Prostate gland (tissue), 2 donors: ENCODE results near the gene AKAP9. TPM values are rescaled to one million over a fixed set of nuclear protein-coding genes. Genes with fewer than 3 reads are reported as not detected.

Experiments used
- DNase-seq: peaks from one replicate; pipeline ENCODE4 v3.0.0-alpha.2; 2019; ENCODE audit warnings: low spot score
- H3K27ac ChIP-seq, 2 donors: fragments of 200-600 bp; sonication (generic); 2 replicates each; pipeline ENCODE4 v1.5.1; 2017 to 2019
- H3K27me3 ChIP-seq: fragments of 200-600 bp; sonication (generic); replicated peaks from 2 replicates; pipeline ENCODE4 v1.5.1; 2019; ENCODE audit not compliant: insufficient read depth
- H3K36me3 ChIP-seq, 2 donors: fragments of 200-600 bp; sonication (generic); 1 replicate in 1 of 2; 2 replicates in 1 of 2; pipeline versions ENCODE4 v1.5.1 to v1.8.1; 2017 to 2019
- H3K4me1 ChIP-seq: fragments of 200-600 bp; sonication (generic); replicated peaks from 2 replicates; pipeline ENCODE4 v1.5.1; 2019
- H3K4me3 ChIP-seq, 2 donors: fragments of 200-600 bp; sonication (generic); 2 replicates each; pipeline ENCODE4 v1.5.1; 2017 to 2019
- H3K9me3 ChIP-seq: fragments of 200-600 bp; sonication (generic); 2 replicates; pipeline ENCODE4 v1.5.1; 2017
- POLR2A ChIP-seq: fragments of 450-650 bp; IDR thresholded peaks from one replicate; pipeline ENCODE4 v1.6.1; 2016; ENCODE audit warnings: antibody characterized with exemption, mild to moderate bottlenecking
- POLR2AphosphoS5 ChIP-seq: sonication (generic); formaldehyde crosslinking; IDR thresholded peaks from one replicate; pipeline ENCODE4 v1.6.1; 2017; ENCODE audit warnings: antibody characterized with exemption
- WGBS: methylation state at CpG from one replicate; pipeline ENCODE4 v1.1.5; 2018; 5-methylcytosine and 5-hydroxymethylcytosine counted together
- intact Hi-C: fragments of 100-400 bp; cut with DNase I; formaldehyde crosslinking; loops from one replicate; pipeline ENCODE4 v1.14.2; 2022
- total RNA-seq, 2 donors: library from RNA; depleted of rRNA; stranded (reverse); fragments of >200 nt; gene quantifications; one replicate each; pipeline ENCODE4 v1.1.0, GENCODE V29; 2016
- TF ChIP-seq, protein P1 (sequence below), 4 experiments: fragments of 200-600 bp in 2 of 4; fragments of 450-650 bp in 2 of 4; sonication (generic) in 2 of 4; IDR thresholded peaks; 1 replicate in 3 of 4; 2 replicates in 1 of 4; pipeline ENCODE4 v1.5.1; 2016 to 2019; ENCODE audit warnings: antibody characterized with exemption in 4 of 4, mild to moderate bottlenecking in 2 of 4, moderate library complexity in 2 of 4

Gene AKAP9
- total RNA-seq, 2 donors from 2014 or later, result 61.8 to 80.1 TPM

GRCh38 chr7:92158660-92159575 lies 218.3 kb downstream of the AKAP9 start:
- no peaks in the 10 kb centered on the region for H3K9me3 ChIP-seq
- no peak for DNase-seq
- no peaks in the 10 kb centered on the region for H3K27me3 ChIP-seq
- WGBS, result 91% methylated on average over 3 of the region's 3 CpGs
- TF ChIP-seq POLR2AphosphoS5, result no peak
- TF ChIP-seq POLR2A, result no peak
- TF ChIP-seq, protein P1, sequence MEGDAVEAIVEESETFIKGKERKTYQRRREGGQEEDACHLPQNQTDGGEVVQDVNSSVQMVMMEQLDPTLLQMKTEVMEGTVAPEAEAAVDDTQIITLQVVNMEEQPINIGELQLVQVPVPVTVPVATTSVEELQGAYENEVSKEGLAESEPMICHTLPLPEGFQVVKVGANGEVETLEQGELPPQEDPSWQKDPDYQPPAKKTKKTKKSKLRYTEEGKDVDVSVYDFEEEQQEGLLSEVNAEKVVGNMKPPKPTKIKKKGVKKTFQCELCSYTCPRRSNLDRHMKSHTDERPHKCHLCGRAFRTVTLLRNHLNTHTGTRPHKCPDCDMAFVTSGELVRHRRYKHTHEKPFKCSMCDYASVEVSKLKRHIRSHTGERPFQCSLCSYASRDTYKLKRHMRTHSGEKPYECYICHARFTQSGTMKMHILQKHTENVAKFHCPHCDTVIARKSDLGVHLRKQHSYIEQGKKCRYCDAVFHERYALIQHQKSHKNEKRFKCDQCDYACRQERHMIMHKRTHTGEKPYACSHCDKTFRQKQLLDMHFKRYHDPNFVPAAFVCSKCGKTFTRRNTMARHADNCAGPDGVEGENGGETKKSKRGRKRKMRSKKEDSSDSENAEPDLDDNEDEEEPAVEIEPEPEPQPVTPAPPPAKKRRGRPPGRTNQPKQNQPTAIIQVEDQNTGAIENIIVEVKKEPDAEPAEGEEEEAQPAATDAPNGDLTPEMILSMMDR (IDR thresholded peaks at IDR 0.05), result no peak
- no peak overlapping the region for H3K4me3 ChIP-seq
- H3K27ac ChIP-seq, result no peak overlapping the region
- intact Hi-C loops, result no loop called here
- no peaks in the 10 kb centered on the region for H3K4me1 ChIP-seq
- H3K36me3 ChIP-seq, result no peaks in the 10 kb centered on the region

Other genes with a start within 250 kb of the AKAP9 start
- gene MTERF1, start 60.2 kb upstream of the AKAP9 start, total RNA-seq, result 1 to 10 TPM; 6.1 to 8.1 TPM
- 100 to 1,000 TPM in 1 of 2 donors, 10 to 100 TPM in 1; 51.6 to 121 TPM for gene CYP51A1, start 193.6 kb downstream of the AKAP9 start, total RNA-seq
- gene LRRD1, start 238.3 kb downstream of the AKAP9 start, total RNA-seq, result under 1 TPM in 1 of 2 donors, not detected in 1; 0.40 TPM